ENCODE data around the gene PTPN6.

Gene PTPN6

DNA sequence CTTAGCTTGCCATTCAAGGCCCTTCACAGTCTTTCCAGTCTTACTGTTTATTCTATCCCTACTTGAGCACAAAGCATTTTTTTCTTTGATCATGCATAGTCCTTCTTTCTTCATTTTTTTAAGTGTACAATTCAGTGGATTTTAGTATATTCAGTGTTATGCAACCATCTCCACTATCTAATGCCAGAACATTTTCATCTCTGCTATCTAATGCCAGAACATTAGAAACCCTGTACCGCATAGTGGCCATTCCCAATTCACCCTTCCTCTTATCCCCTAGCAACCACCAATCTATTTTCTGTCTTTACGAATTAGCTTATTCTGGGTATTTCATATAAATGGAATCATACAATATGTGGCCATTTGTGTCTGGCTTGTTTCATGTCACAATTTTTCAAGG lies 53.7 kb downstream of the PTPN6 start:
- DNase-seq (ENCODE audit: low read depth in 2 of 2, low spot score in 1 of 2) = no peak

DNA sequence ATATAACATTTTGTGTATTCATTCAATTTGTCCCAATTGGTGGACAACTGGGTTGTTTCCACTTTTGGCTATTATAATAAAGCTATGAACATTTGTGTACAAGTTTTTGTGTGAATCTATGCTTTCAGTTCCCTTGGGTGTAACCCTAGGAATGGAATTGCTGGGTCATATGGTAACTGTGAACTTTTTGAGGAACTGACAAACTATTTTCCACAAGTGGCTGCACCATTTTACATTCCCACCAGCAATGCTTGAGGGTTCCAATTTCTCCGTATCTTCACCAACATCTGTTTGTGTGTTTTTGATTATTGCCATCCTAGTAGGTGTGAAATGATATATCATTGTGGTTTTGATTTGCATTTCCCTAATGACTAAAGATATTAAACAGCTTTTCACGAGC lies 54.2 kb downstream of the PTPN6 start:
- DNase-seq (ENCODE audit: low read depth in 2 of 2, low spot score in 1 of 2) = no peak

DNA sequence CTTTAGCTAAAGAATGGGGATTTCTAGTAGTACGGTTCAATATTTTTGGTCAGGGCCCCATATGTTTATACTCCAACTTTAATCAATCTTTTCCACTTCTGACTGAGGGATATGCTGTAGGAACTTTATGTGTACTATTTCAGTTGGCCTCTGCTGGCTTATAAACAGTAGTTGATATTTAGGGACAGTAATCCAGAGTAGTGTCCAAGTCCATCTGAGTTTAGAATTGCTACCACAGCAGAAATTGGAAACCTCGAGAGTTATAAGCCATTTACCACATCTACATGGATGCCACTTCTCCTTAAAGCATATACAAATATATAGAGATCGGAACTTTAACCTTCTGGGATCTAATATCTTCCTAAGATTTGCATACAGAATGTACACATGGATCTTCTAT lies 55.5 kb downstream of the PTPN6 start:
- no peak for DNase-seq (ENCODE audit: low read depth in 2 of 2, low spot score in 1 of 2)

DNA sequence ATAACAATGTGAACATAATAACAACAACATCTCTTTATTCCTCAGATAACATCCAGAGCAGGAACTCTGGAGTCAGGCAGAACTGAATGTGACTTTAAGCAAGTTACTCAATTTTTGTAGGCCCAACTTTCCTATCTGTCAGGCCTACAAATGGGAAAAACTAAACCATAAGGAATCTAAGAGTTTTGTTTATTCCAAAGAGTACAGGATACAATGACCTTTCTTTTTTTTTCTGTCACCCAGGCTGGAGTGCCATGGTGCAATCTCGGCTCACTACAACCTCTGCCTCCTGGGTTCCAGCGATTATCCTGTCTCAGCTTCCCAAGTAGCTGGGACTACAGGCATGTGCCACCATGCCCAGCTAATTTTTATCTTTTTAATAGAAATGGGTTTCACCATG lies 57.7 kb downstream of the PTPN6 start:
- no peak for DNase-seq (ENCODE audit: low read depth in 2 of 2, low spot score in 1 of 2)

DNA sequence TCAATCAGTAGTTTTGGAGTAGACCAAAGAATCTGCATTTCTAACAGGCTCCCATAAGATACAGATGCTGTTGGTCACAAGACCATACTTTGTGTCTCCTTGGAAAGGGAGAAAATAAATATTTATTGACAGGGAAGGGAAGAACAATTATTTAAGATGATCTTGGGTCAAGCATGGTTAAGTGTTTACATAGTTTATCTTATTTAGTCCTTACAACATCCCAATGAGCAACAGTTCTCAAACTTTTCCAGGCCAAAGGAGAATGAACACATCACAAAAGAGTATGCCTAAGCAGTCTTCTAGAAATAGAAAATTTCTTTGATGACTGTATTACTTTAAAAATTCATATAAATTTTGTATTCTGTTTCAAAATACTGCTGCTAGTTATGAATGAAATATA lies 58.4 kb downstream of the PTPN6 start:
- DNase-seq (ENCODE audit: low read depth in 2 of 2, low spot score in 1 of 2) = no peak
